HL-60 (cell line): ENCODE data around the gene HBM.
"Not testable (repeated sequence)": the region's sequence is repeated elsewhere in the genome, so short reads cannot be mapped to it uniquely, and the experiment has no call there.

Source experiments
- DNase-seq, 2 experiments: peaks; one replicate each; pipeline ENCODE4 v3.0.0-alpha.2; 2010 to 2020; ENCODE audit warnings: low read depth in 1 of 2, low spot score in 1 of 2
- H3K27ac ChIP-seq: fragments of 250-450 bp; sonication (Bioruptor Pico); replicated peaks from 2 replicates; pipeline ENCODE4 v1.5.1; 2020; ENCODE audit warnings: mild to moderate bottlenecking, moderate library complexity
- H3K27me3 ChIP-seq: fragments of 250-450 bp; sonication (Bioruptor Pico); 2 replicates; pipeline ENCODE4 v1.5.1; 2021; ENCODE audit warnings: mild to moderate bottlenecking, moderate library complexity; ENCODE audit not compliant: insufficient read depth, poor library complexity, severe bottlenecking
- H3K4me3 ChIP-seq: replicated peaks from 2 replicates; pipeline ENCODE4 v1.5.1; 2011; ENCODE audit warnings: mild to moderate bottlenecking, control low read depth, low read length; ENCODE audit not compliant: insufficient read depth
- CTCF ChIP-seq: IDR thresholded peaks from one replicate; pipeline ENCODE4 v1.5.1; 2011; ENCODE audit warnings: low read length, control low read depth, inconsistent platforms; ENCODE audit not compliant: insufficient read depth
- GABPA ChIP-seq: IDR thresholded peaks from 2 replicates; pipeline ENCODE4 v1.6.1; 2012; ENCODE audit warnings: low read depth
- POLR2AphosphoS5 ChIP-seq: IDR thresholded peaks from 2 replicates; pipeline ENCODE4 v1.6.1; 2012; ENCODE audit warnings: low read depth
- SPI1 ChIP-seq: IDR thresholded peaks from 2 replicates; pipeline ENCODE4 v1.6.1; 2012; ENCODE audit warnings: low read depth, mild to moderate bottlenecking, borderline replicate concordance
- TF ChIP-seq, protein P1 (sequence below): IDR thresholded peaks from 2 replicates; pipeline ENCODE4 v1.6.1; 2012; ENCODE audit warnings: low read depth; ENCODE audit not compliant: insufficient replicate concordance

Gene HBM

GRCh38 chr16:175011-175949, 9.5 kb downstream of the HBM start:
- DNase-seq = no peak
- TF ChIP-seq GABPA (no peak), POLR2AphosphoS5 (no peak), SPI1 (no peak), CTCF (no peak)
- TF ChIP-seq, protein P1, sequence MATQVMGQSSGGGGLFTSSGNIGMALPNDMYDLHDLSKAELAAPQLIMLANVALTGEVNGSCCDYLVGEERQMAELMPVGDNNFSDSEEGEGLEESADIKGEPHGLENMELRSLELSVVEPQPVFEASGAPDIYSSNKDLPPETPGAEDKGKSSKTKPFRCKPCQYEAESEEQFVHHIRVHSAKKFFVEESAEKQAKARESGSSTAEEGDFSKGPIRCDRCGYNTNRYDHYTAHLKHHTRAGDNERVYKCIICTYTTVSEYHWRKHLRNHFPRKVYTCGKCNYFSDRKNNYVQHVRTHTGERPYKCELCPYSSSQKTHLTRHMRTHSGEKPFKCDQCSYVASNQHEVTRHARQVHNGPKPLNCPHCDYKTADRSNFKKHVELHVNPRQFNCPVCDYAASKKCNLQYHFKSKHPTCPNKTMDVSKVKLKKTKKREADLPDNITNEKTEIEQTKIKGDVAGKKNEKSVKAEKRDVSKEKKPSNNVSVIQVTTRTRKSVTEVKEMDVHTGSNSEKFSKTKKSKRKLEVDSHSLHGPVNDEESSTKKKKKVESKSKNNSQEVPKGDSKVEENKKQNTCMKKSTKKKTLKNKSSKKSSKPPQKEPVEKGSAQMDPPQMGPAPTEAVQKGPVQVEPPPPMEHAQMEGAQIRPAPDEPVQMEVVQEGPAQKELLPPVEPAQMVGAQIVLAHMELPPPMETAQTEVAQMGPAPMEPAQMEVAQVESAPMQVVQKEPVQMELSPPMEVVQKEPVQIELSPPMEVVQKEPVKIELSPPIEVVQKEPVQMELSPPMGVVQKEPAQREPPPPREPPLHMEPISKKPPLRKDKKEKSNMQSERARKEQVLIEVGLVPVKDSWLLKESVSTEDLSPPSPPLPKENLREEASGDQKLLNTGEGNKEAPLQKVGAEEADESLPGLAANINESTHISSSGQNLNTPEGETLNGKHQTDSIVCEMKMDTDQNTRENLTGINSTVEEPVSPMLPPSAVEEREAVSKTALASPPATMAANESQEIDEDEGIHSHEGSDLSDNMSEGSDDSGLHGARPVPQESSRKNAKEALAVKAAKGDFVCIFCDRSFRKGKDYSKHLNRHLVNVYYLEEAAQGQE = no peak
- peaks cover 63% of the 10 kb centered on the region for H3K27me3 ChIP-seq
- H3K27ac ChIP-seq = no peak overlapping the region
- H3K4me3 ChIP-seq = no peak overlapping the region

DNA sequence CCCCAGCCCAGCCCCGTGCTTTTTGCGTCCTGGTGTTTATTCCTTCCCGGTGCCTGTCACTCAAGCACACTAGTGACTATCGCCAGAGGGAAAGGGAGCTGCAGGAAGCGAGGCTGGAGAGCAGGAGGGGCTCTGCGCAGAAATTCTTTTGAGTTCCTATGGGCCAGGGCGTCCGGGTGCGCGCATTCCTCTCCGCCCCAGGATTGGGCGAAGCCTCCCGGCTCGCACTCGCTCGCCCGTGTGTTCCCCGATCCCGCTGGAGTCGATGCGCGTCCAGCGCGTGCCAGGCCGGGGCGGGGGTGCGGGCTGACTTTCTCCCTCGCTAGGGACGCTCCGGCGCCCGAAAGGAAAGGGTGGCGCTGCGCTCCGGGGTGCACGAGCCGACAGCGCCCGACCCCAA, 10.2 kb downstream of the HBM start:
- not testable (repeated sequence) for DNase-seq, H3K4me3 ChIP-seq, H3K27ac ChIP-seq
- H3K27me3 ChIP-seq = peaks cover 60% of the 10 kb centered on the region

- not testable (repeated sequence) for DNase-seq, H3K27ac ChIP-seq, H3K4me3 ChIP-seq
- peaks cover 54% of the 10 kb centered on the region for H3K27me3 ChIP-seq
These were observed 11.0 kb downstream of the HBM start, which contains the start of gene HBA1 for GRCh38 chr16:176477-177382. HBA1 (plus strand) TSS chr16:176680; CDS start chr16:176717, 37 bp downstream.

- DNase-seq = no peak
- no peak overlapping the region for H3K4me3 ChIP-seq
- H3K27me3 ChIP-seq = peaks cover 53% of the 10 kb centered on the region
These were observed 11.6 kb downstream of the HBM start for GRCh38 chr16:177394-177822.

More at GRCh38 chr16:177394-177822, 11.6 kb downstream of the HBM start:
- no peak for TF ChIP-seq SPI1
- TF ChIP-seq CTCF = no peak
- TF ChIP-seq GABPA = no peak
- no peak for TF ChIP-seq POLR2AphosphoS5
- TF ChIP-seq, protein P1 = no peak
- H3K27ac ChIP-seq = no peak overlapping the region
